ENCODE results near the gene EZR.

Gene EZR

DNA sequence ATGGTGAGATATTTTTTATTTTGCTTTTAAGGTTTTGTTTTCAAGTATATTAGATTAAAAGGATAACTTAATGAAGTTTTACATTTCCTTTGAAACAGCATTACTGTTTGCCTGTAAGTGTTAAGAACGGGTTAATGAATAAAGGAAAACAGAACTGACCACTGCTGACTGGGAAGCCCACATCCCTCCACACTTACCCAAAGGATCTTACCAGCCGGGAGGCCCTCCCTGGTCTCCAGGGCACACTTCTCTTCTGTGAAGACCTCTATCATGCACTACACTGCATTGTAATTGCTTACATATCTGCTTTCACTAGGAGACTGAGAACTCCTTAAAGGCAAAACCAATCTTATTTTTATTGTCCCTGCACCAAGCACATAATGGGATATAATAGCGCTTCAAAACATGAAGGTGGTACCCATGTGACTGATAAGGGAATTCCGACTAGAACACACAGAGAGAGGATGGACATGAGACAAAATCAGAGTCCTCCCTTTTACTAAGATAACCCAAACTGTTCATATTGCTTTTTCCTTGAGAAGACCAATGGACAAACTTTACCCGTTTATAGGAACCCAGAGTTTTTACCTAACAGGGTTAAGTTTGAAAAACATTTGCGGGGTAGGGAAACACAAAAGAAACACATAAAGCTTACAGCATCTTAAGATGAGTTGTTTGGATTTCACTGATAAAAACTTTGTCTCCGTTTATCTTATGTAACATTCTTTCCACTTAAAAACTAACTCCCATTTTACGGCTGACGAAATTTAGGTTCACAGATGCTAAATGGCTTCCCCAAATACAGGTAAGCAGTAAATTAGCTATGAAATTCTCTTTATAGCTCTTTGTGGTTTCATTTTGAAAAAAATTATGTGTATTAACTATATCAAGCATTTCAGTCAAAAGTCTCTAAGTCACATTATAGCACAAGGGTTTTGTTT is 8.7 kb downstream of the EZR start:
- TF ChIP-seq JUND (IDR thresholded peaks at IDR 0.05; ENCODE audit: low read depth): no peak
- no peak for DNase-seq (ENCODE audit: low read depth in 1 of 2, low spot score in 1 of 2)
- in situ Hi-C loops (cut with HindIII; ENCODE audit: low pct_unique_long_range_greater_than_20kb, low sequenced_read_pairs): no loop called here

DNA sequence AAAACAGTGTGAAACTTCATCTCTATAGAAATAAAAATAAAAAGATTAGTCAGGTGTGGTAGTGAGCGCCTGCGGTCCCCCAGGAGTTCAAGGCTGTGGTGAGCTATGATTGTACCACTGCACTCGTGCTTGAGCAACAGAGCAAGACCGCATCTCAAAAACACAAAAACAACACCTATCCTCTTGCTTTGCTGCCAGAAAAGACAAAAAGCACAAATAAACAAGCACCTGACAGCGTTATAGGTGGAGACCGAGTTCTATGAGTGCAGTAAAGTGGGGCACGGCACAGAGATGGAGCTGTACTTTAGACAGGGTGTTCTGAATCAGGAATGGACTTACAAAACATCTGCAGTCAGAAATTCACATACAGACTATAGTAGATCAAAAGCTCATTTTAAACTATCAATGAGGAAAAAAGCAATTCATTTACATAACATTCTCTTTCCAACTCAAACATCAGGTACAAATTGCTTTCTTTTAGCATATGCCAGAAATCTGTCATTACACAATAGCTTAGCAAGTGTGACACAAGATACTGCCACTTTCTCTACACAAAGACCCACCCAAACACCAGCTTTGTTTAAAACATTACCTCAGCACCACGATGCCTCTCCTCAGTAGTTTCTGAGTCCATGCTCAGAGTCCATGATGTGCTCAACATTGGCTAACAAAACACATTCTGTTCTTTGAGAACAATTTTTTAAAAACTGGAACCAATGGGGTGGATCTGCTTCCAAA is 10.1 kb downstream of the EZR start:
- in situ Hi-C loops (cut with HindIII; ENCODE audit: low pct_unique_long_range_greater_than_20kb, low sequenced_read_pairs): no loop called here
- no peak for DNase-seq (ENCODE audit: low read depth in 1 of 2, low spot score in 1 of 2)
- no peak for TF ChIP-seq JUND (IDR thresholded peaks at IDR 0.05; ENCODE audit: low read depth)

DNA sequence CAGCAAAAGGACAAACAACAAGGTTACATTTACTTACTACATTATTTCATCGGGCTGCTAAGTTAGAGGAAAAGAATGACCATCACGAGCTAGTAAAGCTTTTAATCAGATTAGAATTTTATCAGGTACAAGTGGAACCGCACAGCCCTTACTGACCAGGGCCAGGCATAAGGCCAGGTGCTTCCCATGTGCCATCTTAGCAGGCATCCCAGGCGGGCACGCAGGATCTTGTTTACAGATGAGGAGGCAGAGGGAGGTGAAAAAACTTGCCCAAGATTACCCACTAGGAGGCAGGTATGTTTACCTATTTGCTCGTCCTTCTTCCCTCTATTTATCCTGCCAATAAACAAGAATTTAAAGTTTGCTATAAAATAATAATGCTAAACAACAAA is 10.7 kb downstream of the EZR start:
- TF ChIP-seq JUND (IDR thresholded peaks at IDR 0.05; ENCODE audit: low read depth): no peak
- in situ Hi-C loops (cut with HindIII; ENCODE audit: low pct_unique_long_range_greater_than_20kb, low sequenced_read_pairs): no loop called here
- no peak for DNase-seq (ENCODE audit: low read depth in 1 of 2, low spot score in 1 of 2)

DNA sequence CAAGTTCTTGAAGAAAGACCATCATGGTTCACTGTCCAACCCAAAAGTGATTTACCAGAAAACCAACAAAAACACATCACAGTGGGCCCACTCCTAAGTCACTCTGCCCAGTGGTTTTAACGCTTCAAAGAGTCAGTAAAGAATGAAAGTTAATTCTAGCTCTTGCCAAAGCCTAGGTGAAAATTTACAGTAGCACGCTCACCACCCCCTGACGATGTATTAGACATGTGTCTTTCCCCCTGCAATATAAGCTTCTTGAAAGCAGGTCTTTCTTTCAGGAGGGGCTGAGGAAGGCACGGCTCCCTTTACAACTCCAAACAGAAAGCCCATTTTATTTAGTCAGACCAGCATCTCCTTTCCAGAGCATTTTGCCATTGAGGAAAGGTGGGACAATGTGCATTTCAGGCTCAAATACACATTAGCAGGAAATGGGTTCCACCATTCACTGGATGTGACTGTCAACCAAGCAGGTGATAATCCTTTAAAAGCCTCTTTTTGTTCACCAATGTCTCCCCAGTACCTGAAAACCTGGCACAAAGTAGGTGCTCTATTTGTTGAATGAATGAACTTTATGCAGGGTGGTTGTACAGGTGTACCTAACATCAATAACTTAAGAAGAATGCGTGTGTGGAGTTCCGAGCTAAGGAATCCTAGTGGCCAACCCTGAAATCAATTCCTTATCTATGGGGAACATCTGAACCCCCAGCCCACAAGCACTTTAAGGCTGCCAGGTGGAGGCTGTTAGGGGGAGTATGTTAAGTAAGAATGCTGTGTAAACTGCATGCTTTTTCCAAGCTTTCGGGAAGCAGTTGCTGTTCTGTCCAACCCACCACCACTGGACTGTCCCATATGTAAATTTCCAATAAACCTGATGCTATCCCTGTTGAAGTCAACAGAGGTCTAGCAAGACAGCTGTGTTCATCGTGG is 11.4 kb downstream of the EZR start:
- in situ Hi-C loops (cut with HindIII; ENCODE audit: low pct_unique_long_range_greater_than_20kb, low sequenced_read_pairs): no loop called here
- no peak for TF ChIP-seq JUND (IDR thresholded peaks at IDR 0.05; ENCODE audit: low read depth)
- DNase-seq (ENCODE audit: low read depth in 1 of 2, low spot score in 1 of 2): no peak

DNA sequence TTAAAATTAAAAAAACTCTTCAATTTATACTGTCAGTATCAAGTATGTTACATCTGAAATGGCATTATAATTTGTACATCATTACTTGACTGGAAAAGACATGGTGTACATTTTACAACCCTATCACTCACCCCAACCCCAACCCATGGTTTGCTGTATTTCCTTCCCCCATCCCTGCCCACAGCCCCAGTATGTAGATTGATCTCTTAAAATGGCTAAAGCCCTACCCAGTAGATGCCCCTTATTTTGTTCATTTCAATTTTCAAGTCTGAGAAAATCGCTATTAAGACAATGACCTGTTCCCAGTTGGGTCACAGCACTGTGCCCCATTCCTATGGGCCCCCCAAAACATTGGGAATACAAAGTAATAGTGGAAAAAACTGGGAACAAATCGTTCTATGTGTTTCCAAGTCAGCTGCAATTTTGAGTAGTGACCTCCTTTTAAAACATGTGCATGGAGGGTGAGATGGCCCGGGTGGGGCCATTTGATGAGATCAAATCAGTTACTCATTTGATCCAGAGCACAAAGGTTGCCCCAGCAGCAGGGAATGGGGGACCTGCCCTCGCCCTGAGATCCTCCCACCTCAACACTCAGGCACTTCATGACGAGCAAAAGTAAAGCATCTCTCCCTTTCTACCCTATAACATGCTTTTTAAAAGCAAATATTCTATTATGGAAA is 13.3 kb downstream of the EZR start:
- no peak for TF ChIP-seq JUND (IDR thresholded peaks at IDR 0.05; ENCODE audit: low read depth)
- in situ Hi-C loops (cut with HindIII; ENCODE audit: low pct_unique_long_range_greater_than_20kb, low sequenced_read_pairs): no loop called here
- DNase-seq (ENCODE audit: low read depth in 1 of 2, low spot score in 1 of 2): no peak

DNA sequence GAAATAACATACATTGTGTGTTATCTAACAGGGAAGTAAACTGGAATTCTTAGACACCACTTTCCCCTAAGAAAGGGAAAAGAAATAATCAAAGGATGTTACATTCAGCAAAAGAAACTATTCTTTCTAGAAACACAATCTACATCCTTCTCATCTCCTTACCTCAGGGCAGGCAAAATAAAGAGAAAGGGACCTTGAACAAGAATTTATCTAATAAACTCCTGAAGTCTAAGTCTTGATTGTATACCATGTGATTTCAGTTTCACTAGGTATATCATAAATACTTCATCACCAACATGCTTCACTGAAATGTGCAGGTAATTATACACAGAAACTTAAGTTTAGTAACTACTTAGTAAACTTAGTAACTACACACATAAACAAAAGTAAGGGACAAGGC is 15.0 kb downstream of the EZR start:
- TF ChIP-seq JUND (IDR thresholded peaks at IDR 0.05; ENCODE audit: low read depth): no peak
- in situ Hi-C loops (cut with HindIII; ENCODE audit: low pct_unique_long_range_greater_than_20kb, low sequenced_read_pairs): no loop called here

DNA sequence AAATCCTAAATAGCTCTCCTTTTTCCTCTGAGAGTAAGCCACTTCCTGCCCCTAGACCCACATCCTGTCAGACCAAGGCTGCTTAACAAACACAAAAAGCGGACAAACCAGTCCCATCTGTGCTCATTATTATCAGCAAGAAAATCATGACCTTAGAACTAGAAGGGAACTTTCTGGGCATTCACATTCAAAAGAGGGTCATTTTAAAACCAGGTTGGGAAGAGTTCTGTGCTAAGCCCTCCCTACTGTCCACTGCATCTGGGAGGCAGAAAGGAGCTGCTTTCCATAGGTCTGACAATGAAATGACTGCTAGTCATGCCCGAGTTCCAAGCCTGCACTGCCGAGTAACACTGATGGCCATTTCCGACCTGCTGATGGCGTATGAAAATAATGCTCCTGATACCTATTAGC is 15.4 kb downstream of the EZR start:
- in situ Hi-C loops (cut with HindIII; ENCODE audit: low pct_unique_long_range_greater_than_20kb, low sequenced_read_pairs): no loop called here
- no peak for TF ChIP-seq JUND (IDR thresholded peaks at IDR 0.05; ENCODE audit: low read depth)
- peak in 1 of 2 experiments; percentile 77 for DNase-seq (ENCODE audit: low read depth in 1 of 2, low spot score in 1 of 2)

More for the DNA sequence above, 15.0 kb downstream of the EZR start:
- no peak for DNase-seq (ENCODE audit: low read depth in 1 of 2, low spot score in 1 of 2)

DNA sequence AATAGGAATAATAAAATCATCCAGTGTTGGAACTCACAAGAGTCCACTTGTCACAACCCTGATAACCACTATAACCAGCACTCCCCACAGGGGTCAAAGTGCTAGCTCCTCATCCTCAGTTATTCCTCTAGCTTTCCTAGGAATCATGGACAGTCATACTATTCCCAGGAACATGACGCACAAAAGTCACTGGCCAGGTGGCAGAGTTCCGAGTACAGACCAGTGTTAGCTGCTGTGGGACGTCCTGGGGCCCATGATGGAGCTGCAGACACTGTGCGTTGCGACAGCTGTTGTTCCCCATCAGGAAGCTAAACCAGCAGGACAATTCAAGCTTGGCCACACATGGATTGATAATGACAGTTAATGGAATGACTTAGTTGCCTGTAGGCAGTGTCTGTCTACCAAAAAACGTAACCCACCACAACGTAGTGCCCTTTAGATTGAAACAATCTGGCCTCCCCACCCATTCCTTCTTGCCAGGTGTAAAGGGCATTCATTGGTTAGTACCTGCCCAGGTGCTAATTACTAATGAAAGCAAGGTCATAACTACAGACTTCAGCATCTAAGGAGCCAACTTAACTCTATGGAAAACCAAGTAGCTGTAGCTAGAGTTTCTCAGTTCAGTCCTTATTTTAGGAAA is 17.4 kb downstream of the EZR start:
- in situ Hi-C loops (cut with HindIII; ENCODE audit: low pct_unique_long_range_greater_than_20kb, low sequenced_read_pairs): no loop called here
- no peak for DNase-seq (ENCODE audit: low read depth in 1 of 2, low spot score in 1 of 2)
- TF ChIP-seq JUND (IDR thresholded peaks at IDR 0.05; ENCODE audit: low read depth): no peak

DNA sequence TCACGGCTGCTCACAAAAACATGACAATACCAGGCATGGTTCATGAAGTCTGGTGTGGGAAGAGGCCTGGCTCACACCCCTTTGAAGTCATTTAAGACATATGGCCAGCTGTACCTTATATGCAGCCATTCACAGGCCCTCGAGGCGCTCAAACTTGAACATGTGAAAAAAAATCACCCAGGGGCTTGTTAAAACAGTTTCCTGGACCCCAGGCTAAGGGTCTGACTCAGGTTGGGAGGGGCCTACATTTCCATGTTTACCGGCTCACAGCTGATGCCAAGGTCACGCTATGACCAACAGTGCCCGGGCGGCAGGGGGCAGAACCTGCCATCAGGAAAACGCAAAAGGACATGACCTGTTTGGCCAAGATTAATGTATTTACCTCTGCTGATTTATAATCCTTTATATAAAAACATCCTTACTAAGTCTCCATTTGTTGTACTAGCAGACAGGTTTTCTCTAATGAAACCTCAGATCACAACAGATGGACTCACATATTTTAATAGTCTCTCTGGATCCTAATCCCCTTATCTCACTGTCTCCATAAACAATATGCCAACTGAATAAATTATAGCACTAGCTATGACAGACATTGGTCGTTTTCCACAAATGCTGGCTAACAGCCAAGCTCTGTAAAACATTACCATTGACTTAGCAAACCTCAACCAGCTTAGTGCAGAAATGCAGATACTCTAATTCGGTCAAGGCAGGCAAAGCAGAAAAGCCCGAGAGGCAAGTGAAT is 19.9 kb downstream of the EZR start:
- in situ Hi-C loops (cut with HindIII; ENCODE audit: low pct_unique_long_range_greater_than_20kb, low sequenced_read_pairs): no loop called here
- DNase-seq (ENCODE audit: low read depth in 1 of 2, low spot score in 1 of 2): no peak
- TF ChIP-seq JUND (IDR thresholded peaks at IDR 0.05; ENCODE audit: low read depth): no peak

DNA sequence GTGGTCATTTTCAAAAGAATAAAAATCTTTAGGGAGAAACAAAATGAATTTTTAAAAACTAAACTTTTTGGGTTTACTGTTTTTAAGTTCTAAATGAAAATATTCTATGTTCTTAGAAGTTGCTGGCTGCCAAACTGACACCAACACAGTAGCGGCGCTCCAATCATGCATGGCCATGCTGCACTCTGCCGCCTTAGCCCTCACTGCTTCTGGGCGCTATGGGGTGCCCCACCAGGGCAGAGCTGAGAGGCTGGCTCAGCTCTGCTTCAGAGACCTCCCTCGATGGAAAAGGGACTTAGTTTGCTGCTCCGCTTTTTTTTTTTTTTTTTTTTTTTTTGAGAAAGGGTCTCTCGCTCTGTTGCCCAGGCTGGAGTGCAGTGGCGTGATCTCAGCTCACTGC is 20.9 kb downstream of the EZR start:
- no peak for DNase-seq (ENCODE audit: low read depth in 1 of 2, low spot score in 1 of 2)

More for the DNA sequence above, 20.9 kb downstream of the EZR start:
- in situ Hi-C loops (cut with HindIII; ENCODE audit: low pct_unique_long_range_greater_than_20kb, low sequenced_read_pairs): no loop called here
- TF ChIP-seq JUND (IDR thresholded peaks at IDR 0.05; ENCODE audit: low read depth): no peak

Data from T47D (cell line).